MV-4-11 (cell line): ENCODE results near the gene DLX6.

Source experiments
- DNase-seq: peaks from one replicate; lab custom pipeline; 2025; lab: John Stamatoyannopoulos, UW

DLX6 gene

GRCh38 chr7:96995406-96996110 is 9.8 kb upstream of the DLX6 start:
- no peak for DNase-seq

GRCh38 chr7:96996111-96996957 is 9.0 kb upstream of the DLX6 start:
- no peak for DNase-seq

GRCh38 chr7:96996958-96997511 is 8.3 kb upstream of the DLX6 start:
- DNase-seq = no peak

- DNase-seq = no peak
Observed at GRCh38 chr7:96997512-96998032, 7.8 kb upstream of the DLX6 start.

DNA sequence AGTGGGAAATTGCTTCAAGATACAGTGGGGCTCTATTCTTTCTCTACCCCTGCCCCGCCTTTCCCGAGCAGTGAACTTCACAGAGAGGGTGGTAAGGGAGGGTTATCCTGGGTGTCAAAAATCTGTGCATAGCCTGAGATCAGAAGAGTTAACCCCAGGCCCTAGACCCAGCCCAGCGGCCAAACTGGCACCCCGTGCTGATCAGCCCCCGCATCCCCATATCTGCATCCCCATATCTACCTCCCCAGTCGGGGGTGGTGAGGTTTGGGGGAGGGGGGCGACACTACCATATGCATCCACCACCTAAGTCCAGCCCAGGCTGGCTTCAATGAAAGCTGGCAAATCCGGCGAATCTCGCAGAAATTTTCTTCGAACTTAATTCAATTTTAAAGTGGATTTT is 7.0 kb upstream of the DLX6 start:
- DNase-seq = no peak

DNA sequence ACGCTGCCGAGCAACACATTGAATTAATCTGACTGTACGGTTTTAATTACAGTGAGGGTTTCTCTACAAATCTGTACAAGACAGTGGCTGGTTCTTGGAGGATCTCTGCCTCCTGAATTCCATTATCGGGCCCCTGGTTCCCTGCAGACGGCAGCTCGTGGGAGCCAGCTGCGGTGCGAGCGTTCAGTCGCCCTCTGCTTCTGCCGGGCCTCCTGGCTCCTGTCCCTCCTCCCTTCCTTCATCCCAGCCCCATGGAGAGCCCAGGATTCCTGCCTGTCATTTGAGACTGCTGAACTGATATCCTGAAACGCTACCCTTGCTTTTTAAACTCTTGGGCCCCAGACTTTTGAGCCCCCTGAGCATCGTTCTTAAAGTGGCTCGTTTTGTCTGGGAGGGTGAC is 6.6 kb upstream of the DLX6 start:
- DNase-seq = no peak

DNA sequence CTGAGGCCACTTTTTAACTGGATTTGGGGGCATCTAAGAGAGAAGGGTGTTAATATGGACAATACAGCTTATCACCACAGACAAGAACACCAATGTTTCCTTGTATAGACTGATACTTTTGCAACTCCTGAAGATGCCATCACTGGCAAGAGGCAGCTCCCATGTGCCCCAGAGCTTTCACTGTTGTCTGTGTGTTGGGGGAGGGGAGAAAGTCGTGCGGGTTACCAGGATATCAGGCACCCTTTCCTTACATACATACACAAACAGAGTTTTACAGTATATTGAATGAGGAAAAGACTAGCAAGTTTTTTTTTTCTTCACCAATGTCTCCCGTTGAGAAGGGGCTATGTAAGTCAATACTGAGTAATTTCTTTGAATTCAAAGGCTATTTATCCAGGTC is 4.1 kb upstream of the DLX6 start:
- DNase-seq = no peak

DNA sequence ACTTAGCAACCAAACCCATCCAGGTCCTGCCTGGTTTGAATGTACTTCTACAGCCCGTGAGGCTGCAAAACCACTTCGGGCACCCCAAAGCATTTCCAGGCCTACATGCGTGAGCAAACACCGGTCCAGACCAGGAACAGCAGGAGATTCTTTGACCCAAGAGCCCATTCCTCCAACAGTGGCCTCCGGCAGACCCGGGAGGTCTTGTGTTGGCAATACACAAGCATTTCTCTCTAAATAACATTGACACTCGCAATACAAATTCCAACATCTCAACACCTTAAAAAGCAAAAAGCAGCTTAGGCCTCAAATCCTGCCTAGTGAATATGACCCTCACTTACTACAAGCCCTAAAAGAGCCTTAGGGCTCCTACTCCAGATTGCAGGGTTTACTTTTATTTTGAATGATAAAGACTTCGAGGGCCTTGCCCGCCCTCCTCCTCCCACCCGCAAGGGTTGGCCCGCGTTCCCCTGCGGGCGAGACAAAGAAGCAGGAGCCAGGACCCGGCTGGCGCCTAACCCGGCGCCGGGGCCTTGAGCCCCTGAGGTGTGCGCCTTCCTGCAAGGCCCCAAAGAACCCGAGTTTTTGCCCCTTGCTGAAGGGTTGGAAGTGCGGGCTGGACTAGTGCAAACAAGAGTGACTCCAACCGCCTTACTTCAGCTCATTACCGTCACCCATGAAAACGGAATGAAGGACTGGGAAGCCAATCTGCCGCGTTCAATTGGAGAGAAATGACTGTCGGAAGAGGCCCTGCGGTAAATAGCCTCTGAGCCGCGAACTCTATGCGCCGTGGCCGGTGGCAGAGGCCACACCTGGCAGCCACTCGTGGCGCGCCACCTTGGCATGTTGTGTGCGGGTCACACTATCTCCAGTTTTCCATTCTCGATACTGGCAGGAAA is 3.4 kb upstream of the DLX6 start:
- DNase-seq = no peak

DNA sequence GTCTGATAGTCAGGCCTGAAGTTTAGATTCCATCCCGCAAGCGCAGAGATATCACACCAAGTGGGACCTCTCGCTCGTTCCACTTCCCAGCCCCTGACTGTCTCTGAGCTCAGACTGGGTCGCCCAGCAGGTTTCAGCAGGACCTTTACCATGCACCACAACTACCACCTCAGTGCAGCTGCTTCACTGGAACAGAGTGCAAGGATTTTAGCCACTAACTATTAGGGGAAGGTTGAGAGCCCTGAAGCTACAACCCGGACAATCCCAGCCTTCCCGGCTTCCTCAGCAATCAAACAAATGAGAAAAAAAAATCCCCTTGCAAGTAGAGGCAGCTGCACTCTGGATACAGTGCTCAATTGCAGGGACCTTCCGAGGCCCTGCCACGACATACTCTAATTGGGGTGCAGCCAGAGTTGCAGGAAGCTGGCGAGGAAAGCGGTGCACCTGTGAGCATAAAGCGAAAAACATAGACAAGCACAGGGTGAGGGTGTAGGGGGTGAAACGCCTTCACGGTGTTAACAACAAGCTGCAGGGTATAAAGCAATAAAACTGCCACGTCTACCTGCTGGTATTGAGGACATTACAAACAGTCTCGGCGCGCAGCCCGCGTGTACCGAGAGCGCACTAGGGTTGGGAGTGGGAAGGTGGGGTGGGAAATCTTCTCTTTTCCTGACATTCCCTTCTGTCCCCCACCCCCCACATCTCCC is 2.6 kb upstream of the DLX6 start:
- DNase-seq = no peak

DNA sequence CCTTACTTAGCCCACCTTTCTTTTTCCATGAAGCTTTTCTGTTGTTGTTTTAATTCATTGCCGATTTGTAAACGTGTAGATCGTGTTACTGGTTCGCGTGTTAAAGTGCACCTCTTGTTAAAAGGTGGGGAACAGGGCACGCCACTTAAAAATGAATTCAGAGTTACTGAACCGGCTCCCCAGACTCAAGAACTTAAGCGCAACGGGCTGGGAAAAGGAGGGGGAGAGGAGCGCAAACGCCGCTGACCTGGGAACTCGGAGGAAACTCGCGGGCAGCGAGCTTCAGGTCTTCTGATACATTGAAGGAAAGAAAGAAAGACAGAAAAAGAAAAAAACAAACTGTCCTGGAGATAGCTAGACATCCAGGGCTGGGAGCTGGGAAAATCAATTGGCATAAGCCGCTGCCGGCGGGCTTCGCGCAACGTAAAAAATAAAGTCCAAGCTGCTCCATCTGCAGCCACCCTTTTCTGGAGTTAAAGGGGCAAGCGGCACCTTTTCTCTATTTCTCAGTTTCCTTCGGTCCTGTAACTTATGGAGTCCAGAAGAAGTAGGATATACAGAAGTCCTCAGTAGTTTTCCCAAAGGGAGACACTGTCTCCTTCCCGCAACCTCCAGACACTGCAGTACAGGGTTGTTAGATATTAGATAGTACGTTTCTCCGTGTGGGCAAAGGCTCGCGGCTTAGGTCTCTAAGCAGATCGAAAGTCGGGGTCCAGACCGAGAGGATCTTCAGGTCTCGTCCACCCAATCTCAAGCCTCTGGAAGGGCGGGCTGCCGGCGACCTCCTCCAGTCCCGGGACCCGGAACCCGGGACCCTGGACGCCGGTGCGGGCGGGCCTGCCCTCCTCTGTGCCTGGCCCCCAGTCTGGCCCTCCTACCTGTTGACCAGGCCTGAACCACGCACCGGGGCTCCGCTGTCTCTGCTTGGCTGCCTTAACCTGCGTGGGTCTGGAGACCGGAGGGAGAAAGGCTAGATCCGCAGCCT is 1.8 kb upstream of the DLX6 start:
- no peak for DNase-seq

DNA sequence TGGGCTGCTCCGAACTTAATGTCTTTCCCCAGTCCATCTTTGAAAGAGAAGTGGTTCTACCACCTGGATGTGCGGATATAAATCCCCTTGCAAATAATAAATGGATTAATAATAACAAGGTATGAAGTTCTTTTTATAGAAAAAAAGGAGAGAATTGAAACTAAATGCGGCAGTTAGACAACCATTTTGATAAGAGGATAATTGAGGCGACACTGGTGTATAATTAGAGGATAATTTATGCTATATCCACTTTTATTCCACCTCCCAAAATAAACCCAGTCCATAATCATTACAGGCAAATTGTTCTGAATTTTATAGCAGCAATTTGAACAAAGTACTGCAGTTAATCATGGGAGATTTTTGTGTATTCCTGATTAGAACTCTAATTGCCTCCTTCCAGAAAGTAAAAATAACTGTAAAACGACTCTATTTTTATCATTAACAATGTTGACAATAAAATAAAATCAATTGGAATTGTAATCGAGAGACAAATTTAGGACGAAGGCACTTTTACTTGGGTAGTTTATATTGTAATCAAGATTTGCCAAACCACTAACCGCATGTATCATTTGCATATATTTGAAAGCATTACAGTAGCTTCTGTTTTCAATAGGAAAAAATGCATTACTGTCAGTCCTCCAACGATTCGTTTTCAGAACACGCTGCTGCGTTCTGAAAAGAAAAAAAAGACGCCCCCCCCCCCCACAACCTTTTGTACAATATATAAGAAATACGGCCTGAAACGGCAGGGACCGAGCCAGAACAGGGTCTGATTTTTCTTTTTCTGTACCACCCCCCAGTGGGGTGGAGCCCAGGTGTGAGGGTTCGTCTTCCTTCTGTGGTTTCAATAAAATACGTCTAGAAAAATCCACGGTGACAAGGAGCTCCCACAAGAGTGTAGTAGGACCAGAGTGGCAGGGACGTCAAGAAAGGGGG is 838 bp upstream of the DLX6 start:
- no peak for DNase-seq

GRCh38 chr7:97006055-97006815 is 882 bp downstream of the DLX6 start:
- peak; percentile 27 for DNase-seq

- DNase-seq = no peak
Observed at GRCh38 chr7:97006816-97007582, 1.6 kb downstream of the DLX6 start.

GRCh38 chr7:97007583-97007861 is 2.2 kb downstream of the DLX6 start:
- no peak for DNase-seq

- no peak for DNase-seq
Observed at GRCh38 chr7:97008275-97008917, 3.0 kb downstream of the DLX6 start.

DNA sequence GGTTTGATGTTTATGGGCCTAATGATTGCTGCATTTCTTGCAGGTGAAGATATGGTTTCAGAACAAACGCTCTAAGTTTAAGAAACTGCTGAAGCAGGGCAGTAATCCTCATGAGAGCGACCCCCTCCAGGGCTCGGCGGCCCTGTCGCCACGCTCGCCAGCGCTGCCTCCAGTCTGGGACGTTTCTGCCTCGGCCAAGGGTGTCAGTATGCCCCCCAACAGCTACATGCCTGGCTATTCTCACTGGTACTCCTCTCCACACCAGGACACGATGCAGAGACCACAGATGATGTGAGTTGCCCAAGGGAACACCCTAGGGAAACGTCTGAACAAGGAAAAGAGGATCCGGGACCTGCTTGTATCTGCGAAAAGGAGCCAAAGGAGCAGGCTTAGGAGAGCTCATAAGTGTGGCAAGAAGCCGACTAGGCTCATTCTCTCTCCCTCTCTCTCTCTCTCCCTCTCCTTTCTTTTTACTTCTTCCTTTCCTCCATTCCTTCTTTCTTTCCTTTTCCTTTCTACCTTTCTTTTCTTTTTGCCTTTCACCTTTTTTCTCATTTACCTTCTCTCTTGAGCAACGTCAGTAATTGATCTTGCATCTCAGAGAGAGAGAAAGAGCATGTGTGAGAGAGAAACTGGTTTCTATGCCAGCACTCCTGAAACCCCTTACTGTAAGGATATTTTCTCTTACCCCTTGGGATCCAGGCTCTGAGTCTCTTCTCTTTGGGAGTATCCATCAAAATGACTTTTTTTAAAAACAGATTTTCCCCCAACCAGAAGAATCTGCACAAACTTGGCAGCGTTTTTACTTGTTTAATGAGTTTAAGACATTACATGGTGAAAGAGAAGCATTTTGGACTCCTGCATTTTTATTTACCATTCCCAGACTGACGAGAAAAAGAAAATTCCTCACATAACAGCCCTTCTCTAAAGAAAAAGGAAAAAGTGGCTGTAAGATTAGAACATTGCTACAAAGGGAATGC is 4.7 kb downstream of the DLX6 start:
- DNase-seq = no peak
